K562 (cell line): ENCODE data around the gene TMEM25.

Experiments used
- ARNT ChIP-seq, 2 experiments: fragments of 450-650 bp; IDR thresholded peaks; 2 replicates each; pipeline ENCODE4 v1.6.1; 2016; ENCODE audit warnings: mild to moderate bottlenecking in 1 of 2
- BRD9 ChIP-seq: fragments of 450-650 bp; IDR thresholded peaks from 2 replicates; pipeline ENCODE4 v1.6.1; 2018; ENCODE audit warnings: low read depth; ENCODE audit not compliant: partially characterized antibody
- ETS1 ChIP-seq: conservative IDR thresholded peaks from 2 replicates; pipeline ENCODE4 v1.6.1; 2011; ENCODE audit warnings: low read depth, mild to moderate bottlenecking, low read length; ENCODE audit not compliant: control insufficient read depth
- HIVEP1 ChIP-seq: fragments of 250-450 bp; sonication (Bioruptor Pico); IDR thresholded peaks from 2 replicates; pipeline ENCODE4 v1.4.0; 2020; ENCODE audit warnings: mild to moderate bottlenecking
- MYC ChIP-seq, 2 experiments: fragments of 250-450 bp in 1 of 2; sonication (Bioruptor Pico) in 1 of 2; IDR thresholded peaks; 2 replicates each; pipeline versions ENCODE4 v1.5.1 to v1.6.1; 2012 to 2021; ENCODE audit warnings: low read depth in 2 of 2, borderline replicate concordance in 1 of 2, improper control_type of control experiment in 1 of 2, low read length in 1 of 2, mild to moderate bottlenecking in 1 of 2, moderate library complexity in 1 of 2
- NCOA6 ChIP-seq: fragments of 450-650 bp; IDR thresholded peaks from 2 replicates; pipeline ENCODE4 v1.6.1; 2017; ENCODE audit warnings: mild to moderate bottlenecking
- POLR2A ChIP-seq: fragments of 450-650 bp; conservative IDR thresholded peaks from 2 replicates; pipeline ENCODE4 v1.6.1; 2016
- POLR2AphosphoS5 ChIP-seq: IDR thresholded peaks from 2 replicates; pipeline ENCODE4 v1.6.1; 2011; ENCODE audit warnings: mild to moderate bottlenecking, low read depth, low read length, moderate library complexity; ENCODE audit not compliant: control insufficient read depth, insufficient read depth
- SP2 ChIP-seq: IDR thresholded peaks from 2 replicates; pipeline ENCODE4 v1.6.1; 2011; ENCODE audit warnings: mild to moderate bottlenecking, low read depth, low read length, moderate library complexity; ENCODE audit not compliant: poor library complexity, severe bottlenecking; ENCODE audit errors: extremely low read depth
- TAF1 ChIP-seq: IDR thresholded peaks from 2 replicates; pipeline ENCODE4 v1.6.1; 2011; ENCODE audit warnings: mild to moderate bottlenecking, low read length, moderate library complexity; ENCODE audit not compliant: insufficient read depth, control insufficient read depth, severe bottlenecking; ENCODE audit errors: extremely low read depth
- TFAM ChIP-seq: fragments of 250-450 bp; sonication (Bioruptor Pico); conservative IDR thresholded peaks from 2 replicates; pipeline ENCODE4 v1.5.0; 2021; ENCODE audit warnings: mild to moderate bottlenecking, moderate library complexity
- ZNF184 ChIP-seq: sonication (generic); formaldehyde crosslinking; IDR thresholded peaks from 2 replicates; pipeline ENCODE4 v1.5.0; 2020; ENCODE audit warnings: missing genetic modification reagents

GRCh38 chr11:118514103-118514502 lies 16.9 kb upstream of the TMEM25 start:
- TF ChIP-seq BRD9 (no peak), ETS1 (no peak), NCOA6 (no peak), POLR2AphosphoS5 (no peak), ZNF184 (CRISPR knock-in tag) (no peak), HIVEP1 (CRISPR knock-in tag) (no peak), POLR2A (no peak), TAF1 (no peak), ARNT (IDR thresholded peaks at IDR 0.05) (no peak), TFAM (no peak), SP2 (no peak), MYC (IDR thresholded peaks at IDR 0.05; ENCODE audit: low read depth, low read length) (no peak), MYC (CRISPR knock-in tag; IDR thresholded peaks at IDR 0.05; ENCODE audit: borderline replicate concordance, low read depth) (no peak)
